UCSD-AML1 (cell line): ENCODE measurements around the gene ZNF333.

Experiments used
- DNase-seq: peaks from one replicate; lab custom pipeline; 2025; ENCODE audit not compliant: unreplicated experiment; lab: John Stamatoyannopoulos, UW

The ZNF333 gene

DNA sequence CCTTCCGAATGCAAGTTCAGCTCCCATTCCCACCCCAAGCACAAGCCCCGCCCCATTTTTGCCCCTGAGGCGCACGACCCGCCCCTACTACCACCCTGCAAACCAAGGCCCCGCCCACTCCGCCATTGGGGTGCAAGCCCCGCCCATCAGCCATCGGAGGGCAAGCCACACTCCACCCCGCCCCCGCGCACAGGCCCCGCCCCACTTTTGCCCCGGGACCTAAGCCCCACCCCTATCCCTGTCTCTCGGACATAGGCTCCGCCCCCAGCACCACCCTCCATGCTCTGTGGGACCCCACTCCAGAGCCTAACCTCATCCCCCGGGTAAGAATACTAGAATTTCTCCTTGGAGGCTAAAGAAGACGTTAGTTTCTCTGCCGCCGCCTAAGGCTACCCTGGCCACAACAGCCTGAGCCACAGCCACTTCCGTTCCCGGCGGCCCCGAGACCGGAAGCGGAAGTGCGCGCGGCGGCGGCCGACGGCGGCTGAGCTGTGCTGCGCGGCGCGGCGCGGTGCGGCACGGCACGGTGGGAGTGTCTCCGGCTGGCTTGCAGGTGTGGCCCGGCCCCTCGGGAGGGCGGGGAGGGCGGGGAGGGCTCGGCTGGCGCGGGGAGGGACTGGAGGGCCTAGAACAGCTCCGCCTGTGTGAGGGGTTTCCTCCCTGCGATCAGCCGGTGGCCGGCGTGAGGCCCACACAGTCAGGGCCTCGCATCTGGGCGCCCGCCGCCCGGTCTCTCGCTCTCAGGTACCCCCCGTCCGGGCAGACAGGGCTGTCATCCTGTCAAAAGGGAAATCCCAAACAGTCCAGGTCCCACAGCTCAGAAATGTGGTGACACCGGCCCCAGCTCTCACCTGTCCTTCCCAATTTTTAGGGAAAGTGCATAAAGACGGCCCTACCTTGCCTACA lies at the start of gene ZNF333:
TSS of gene ZNF333 (plus strand) at position 451 of the 906 bp plus-strand sequence. CDS start 3,444 bp downstream, outside the sequence.
- peak; percentile 97 for DNase-seq

DNA sequence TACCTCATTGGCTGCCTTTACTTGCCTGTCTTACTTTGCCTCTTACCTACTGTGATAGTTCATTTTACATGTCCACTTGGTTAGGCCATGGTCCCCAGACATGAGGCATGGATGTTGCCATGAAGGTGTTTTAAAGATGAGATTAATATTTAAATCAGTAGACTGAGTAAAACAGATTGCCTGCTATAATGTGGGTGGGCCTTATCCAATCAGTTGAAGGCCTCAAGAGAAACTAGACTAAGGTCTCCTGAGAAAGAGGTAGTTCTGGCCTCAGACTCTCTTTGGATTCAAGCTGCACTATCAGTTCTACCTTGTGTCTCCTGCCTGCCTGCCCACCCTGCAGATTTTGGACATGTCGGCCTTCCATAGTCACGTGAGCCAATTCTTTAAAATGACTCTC lies 41.3 kb upstream of the ZNF333 start:
- DNase-seq, result no peak

DNA sequence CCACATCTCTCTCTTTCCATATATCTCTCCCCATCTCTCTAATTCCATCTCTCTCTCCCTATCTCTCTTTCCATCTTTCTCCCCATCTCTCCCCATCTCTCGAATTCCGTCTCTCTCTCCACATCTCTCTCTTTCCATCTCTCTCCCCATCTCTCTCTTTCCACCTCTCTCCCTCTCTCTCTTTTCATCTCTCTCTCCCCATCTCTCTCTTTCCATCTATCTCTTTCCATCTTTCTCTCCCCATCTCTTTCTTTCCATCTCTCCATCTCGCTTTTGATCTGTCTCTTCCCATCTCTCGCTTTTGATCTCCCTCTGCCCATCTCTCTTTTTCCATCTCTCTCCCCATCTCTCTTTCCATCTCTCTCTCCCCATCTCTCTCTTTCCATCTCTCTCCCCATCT lies 40.8 kb upstream of the ZNF333 start:
- DNase-seq, result no peak

DNA sequence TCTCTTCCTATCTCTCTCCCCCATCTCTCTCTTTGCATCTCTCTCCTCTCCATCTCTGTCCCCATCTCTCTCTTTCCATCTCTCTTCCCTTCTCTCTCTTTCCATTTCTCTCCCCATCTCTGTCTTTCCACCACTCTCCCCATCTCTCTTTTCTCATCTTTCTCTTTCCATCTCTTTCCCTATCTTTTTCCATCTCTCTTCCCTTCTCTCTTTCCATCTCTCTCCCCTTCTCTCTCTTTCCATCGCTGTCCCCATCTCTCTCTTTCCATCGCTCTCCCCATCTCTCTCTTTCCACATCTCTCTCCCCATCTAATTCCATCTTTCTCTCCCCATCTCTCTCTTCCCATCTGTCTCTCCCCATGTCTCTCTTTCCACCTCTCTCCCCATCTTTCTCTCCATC lies 39.7 kb upstream of the ZNF333 start:
- DNase-seq, result no peak

DNA sequence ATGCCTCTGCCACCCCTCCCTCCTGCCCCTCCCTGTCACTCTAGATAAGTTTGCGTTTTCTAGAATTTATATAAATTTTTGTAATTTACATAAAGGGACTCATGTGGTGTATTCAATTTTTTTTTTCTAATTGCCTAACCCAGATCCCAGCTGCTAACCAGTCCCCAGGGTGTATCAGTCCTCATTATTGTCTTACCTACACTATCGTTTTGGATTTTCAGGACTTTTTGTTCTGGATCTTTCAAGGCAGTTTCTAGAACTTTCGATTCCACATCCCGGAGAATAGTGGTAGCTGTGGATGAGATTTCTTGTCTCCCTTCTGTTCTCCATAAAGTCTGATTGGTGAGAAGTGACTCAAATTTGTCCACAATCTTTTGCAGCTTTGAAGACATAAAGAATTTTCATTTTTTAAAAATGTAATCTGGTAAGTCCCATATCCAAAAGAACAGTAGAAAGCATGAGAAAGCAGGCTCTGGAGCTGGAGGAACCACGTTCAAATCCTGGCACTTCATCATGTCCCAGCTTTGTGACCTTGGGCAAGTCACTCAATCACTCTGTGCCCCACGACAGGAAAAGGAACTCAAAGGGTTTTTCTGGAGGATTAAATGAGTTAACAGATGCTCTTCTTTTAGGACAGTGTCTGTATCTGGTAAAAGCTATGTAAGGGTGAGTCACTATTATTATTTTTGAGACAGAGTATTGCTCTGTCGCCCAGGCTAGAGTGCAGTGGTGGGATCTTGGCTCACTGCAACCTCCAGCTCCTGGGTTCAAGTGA lies 34.9 kb upstream of the ZNF333 start:
- no peak for DNase-seq

DNA sequence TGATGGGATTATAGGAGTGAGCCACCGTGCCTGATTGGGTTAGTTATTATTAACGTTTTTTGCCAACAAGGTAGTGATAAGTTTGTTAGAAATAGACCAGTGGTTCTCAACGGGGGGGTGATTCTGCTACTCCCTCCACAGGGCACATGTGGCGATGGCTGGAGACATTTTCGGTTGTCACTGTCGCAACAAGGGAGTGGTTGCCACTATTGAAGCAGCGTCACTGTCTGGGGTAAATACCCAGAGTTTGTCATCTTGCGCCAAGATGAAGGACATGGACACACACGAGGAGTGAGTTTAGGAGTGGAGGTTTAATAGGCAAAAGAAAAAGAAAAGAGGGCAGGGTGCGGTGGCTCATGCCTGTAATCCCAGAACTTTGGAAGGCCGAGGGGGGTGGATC lies 34.1 kb upstream of the ZNF333 start:
- no peak for DNase-seq

DNA sequence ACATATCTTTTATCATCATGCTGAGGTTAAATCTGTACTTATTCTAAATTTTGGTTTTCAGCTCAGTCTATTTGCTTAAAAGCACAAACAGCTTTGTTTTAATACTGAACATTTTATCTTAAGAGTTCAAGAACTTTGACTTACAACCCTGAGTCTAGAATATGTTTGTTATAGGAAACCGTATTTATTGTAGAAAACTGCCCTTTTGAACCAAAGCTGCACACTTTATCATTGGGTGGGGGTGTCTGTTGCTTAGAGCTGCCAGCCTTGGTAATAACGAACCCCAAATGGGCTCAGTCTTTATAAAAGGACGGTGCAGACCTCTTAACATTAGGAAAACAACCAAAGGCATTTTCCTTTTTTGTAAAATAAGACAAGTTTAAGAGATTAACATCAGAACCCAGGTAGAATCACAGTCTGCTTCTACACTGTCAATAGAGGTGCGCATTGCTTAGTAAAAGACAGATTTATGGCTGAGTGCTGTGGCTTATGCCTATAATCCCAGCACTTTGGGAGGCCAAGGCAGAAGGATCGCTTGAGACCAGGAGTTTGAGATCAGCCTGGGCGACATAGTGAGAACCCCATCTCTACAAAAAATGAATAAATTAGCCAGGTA lies 29.9 kb upstream of the ZNF333 start:
- DNase-seq, result no peak

DNA sequence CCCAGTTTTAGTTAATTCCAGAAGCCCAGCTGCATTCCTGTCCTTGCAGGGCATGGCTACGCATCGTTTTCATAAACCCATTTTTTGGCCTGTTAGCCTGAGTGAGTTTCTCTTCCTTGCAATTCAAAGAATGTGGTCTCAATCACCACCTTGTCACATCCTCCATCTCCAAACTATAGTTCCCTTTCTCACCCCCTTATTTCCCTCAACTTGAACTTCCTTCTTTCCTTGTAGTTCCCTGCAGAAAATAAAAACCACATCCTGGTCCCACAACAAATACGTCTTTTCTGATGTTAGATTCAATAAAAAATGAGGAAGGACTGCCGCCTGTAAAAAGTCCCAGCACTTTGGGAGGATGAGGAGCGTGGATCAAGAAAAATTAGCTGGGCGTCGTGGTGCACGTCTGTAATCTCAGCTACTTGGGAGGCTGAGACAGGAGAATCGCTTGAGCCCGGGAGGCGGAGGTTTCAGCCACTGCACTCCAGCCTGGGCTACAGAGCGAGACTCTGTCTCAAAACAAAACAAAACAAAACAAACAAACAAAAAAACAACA lies 28.4 kb upstream of the ZNF333 start:
- peak; percentile 25 for DNase-seq

DNA sequence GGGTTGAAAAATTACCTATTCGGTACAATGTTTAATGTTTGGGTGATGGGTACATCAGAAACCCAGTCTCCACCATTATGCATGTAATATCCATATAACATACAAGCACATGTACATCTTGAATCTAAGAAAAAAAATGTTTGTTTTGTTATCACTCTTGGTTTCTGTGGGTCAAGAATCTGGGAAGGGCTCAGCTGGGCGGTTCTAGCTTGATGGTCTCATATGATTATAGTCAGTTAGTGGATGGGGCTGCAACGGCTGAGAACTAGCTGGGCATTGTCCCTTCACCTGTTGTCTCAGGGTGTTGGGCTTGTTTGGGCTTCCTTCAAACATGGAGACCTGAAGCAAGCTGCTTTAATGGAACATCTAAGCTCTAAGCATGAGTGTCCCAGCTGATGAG lies 19.9 kb upstream of the ZNF333 start:
- no peak for DNase-seq

DNA sequence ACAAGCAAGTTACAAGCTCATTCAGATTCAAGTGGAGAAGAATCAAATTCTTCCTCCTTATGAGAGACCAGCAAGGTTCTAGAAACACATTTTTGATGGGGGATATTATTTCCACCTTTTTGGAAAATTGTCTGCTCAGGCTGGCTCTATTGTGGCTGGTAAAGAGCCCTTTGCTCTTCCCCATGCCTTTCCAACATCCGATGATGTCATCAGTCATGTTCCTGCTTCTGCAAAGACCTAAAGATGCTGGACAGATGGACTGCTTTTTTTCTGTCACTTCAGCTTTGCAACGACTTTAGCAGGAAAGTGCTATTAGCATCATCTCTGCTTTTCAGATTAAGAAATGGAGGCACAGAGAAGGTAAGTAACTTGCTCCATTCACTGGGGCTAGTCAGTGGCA lies 19.4 kb upstream of the ZNF333 start:
- DNase-seq, result no peak

DNA sequence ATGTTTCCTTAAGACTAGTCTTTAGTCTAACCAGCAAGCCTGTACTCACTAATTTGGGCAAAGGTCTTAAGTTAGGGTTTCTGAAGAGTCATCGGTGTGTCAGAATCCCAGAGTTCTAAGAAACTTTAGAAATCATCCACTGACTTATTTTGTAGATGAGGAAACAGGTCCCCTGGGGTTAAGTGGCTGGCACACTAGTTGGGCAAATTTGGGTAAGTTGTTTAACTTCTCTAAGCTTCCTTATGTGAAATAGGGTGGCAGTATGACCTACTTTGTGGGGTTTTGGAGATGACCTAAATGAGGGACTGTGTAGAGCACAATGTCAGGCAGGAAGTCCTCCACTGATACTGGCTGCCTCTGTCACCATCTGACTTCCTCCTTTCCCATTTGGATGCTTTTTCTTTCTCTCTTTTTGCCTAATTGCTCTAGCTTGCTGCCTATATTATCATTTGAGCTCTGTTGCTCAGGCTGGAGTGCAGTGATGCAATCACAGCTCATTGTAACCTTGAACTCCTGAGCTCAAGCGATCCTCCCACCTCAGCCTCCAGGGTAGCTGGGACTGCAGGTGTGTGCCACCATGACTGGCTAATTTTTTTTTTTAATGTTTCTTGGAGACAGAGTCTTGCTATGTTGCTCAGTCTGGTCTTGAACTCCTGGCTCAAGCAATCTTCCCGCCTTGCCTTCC lies 17.5 kb upstream of the ZNF333 start:
- DNase-seq, result no peak

DNA sequence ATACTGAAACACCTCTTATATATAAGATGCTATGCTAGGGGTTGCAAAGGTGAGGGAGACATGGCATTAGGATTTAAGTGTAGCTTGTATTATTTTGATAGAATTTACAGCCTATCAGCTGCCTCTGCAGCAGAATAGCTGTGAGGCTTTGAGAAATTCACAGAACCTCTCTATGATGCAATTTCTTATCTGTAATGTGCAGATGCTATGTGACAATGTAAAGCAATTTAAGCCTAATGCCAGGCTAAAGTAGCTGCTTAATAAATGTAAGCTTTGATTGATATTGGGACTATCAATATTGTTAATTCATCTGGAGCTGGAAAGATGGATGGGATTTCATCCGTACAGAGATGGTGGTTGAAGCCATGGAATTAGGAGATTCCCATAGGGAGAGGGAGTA lies 16.8 kb upstream of the ZNF333 start:
- no peak for DNase-seq

DNA sequence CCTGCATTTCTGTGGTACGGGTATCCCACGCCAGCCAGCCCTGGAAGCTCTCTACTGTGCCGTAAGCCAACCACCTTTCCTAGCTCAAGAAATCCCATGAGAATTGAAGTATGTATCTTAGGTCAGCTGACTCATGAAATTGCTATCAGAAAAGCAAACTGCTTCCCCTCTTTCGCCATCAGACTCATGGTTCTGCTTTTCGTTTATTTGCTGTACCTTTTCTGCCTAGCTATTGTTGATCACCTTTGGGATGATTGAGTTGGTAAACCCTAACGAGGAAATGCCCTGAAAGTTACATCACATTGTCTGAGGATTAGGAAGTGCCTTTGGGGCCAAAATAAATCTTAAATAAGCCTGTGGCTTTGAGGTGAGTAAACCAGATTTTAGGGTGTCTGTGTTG lies 15.1 kb upstream of the ZNF333 start, which contains the start of gene ADGRE3:
TSS of gene ADGRE3 (minus strand) at position 81 of the 400 bp plus-strand sequence. CDS start at position 7, 74 bp downstream.
- no peak for DNase-seq

DNA sequence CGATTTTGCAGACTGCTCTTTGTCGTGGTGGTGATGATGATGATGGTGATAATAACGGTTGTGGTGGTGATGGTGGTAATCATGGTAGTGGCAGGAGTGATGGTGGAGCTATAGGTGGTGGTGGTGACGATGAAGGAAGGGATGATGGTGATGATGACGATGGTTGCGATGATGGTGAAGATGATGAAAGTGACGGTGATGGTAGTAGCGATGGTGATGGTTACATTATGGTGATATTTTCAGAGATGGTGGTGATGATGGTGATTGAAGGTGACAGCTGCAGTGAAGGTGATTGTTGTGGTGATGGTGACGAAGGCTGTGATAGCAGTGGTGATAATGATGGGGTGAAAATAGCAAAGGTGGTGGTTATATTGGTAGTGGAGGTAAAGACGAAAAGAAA lies 13.1 kb upstream of the ZNF333 start:
- DNase-seq, result no peak

DNA sequence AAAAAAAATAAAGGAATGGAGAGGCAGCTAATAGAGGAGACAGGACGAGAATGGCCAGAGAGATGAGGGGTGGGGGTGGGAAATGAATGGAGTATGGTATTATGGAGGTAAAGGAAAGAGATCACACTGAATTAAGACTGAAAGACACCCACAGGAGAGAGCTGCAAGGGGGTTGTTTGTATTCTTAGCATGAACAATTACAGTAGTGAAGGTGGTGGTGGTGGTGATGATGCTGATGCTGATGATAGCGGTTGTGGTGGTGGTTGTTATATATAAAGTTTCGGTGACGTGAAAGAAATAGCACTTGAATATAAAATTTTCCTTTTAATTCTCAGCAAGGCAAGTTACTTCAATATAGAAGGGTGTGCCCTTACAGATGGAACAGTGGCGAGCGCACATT lies 12.4 kb upstream of the ZNF333 start:
- no peak for DNase-seq

DNA sequence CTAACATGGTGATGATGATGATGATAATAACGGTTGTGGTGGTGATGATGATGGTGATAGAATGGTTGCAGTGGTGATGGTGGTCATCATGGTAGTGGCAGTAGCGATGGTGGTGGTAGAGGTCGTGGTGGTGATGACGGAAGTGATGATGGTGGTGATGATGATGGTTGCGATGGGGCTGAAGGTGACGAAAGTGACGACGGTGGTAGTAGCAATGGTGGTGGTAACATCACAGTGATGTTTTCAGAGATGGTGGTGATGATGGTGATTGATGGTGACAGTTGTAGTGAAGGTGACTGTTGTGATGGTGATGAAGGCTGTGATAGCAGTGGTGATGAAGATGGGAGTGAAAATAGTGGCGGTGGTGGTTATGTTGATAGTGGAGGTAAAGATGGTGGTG lies 11.6 kb upstream of the ZNF333 start:
- no peak for DNase-seq

DNA sequence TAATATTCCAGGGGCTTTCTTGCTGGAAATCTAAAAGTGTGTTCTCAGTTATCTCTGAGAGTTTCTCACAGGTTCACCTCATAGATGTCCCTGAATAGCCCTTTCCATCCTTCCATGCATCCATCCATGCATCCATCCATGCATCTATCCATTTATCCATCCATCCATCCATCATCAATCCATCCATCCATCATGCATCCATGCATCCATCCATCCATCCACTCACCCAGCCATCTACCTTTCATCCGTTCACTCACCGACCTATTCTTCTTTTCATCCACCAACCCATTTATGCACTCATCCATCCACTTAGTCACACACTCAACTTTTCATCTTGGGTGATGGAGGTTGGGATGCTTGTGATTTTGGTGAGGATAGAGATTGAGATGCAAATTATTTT lies 7.8 kb upstream of the ZNF333 start:
- no peak for DNase-seq

DNA sequence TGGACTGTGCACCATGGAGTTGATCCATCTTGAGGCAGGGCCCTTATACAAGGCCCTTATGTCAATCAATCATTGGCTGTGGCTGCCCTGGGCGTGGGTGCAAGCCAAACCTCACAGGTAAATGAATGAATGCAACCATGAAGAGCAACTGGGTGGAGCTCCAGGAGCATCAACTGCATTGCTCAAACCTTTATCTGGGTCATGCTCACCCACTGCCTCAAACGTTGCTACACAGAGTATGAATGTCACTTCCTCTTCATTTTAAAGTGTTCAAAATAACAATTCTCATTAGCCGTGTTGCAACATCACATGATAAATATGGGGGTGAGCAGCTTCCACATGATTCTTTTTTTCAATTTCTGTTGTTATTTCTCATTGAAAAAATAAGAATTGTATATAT lies 6.4 kb upstream of the ZNF333 start:
- peak; percentile 16 for DNase-seq

DNA sequence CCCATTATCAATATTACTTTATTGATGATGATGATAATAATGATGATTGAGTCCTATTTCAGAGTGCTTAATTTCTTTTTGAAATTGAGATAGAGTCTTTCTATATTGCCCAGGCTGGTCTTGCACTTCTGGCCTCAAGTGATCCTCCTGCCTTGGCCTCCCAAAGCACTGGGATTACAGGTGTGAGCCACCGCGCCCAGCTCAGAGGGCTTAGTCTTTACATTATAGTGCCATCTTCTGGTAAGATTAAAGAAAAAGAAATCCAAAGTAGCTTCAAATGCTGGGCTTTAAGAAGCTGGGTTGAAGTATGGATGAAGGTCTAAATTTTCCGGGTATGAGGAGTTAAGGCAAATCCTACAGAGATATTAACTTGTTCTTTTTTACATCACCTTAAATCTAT lies 3.4 kb upstream of the ZNF333 start:
- peak; percentile 15 for DNase-seq

DNA sequence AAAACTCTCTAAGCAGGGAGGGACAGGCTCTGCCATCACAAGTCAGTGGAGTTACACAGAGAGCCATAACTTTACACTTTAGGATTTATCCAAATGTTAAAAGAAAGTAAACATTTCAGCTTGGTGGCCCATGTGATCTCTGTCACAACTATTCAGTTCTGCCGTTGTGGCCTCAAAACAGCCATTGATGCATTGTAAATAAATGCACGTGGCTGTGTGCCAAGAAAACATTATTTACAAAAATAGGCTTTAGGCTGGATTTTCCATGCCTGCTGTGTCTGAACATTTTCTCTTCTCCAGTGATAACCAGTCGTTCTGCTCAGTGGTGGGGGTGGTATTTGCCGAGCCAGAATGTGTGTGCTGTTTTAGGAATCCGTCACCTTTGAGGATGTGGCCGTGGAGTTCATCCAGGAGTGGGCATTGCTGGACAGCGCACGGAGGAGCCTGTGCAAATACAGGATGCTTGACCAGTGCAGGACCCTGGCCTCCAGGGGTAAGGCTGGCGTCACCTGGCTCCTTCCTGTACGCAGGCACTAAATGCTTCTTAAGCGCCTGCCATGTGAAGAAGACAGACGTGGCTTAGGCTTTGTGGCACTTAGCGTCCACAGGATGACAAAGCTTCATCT lies 4.9 kb downstream of the ZNF333 start:
- no peak for DNase-seq
